GM21723 (cell line): ENCODE data around the gene AQP6.

Source experiments
- ATAC-seq: cut with Tn5 transposase; IDR thresholded peaks from one replicate; pipeline ENCODE4 v1.9.1; 2021; ENCODE audit warnings: mild to moderate bottlenecking, moderate library complexity; ENCODE audit not compliant: unreplicated experiment

AQP6 gene

GRCh38 chr12:49942921-49943624 is 29.7 kb upstream of the AQP6 start:
- ATAC-seq = no peak

GRCh38 chr12:49943625-49943960 is 29.2 kb upstream of the AQP6 start:
- ATAC-seq = no peak

GRCh38 chr12:49944046-49944445 is 28.7 kb upstream of the AQP6 start:
- ATAC-seq = no peak

- no peak for ATAC-seq
Measured at GRCh38 chr12:49944718-49945117, 28.0 kb upstream of the AQP6 start.

GRCh38 chr12:49945394-49946080 is 27.2 kb upstream of the AQP6 start:
- peak; percentile 92 for ATAC-seq

- no peak for ATAC-seq
Measured at GRCh38 chr12:49946086-49946485, 26.7 kb upstream of the AQP6 start.

GRCh38 chr12:49946497-49946896 is 26.2 kb upstream of the AQP6 start:
- no peak for ATAC-seq

GRCh38 chr12:49947593-49948226 is 25.0 kb upstream of the AQP6 start:
- no peak for ATAC-seq

- ATAC-seq = no peak
Measured at GRCh38 chr12:49948866-49949845, 23.6 kb upstream of the AQP6 start.

- no peak for ATAC-seq
Measured at GRCh38 chr12:49949866-49950265, 22.9 kb upstream of the AQP6 start.

GRCh38 chr12:49950273-49951251 is 22.2 kb upstream of the AQP6 start, which contains the start of gene AQP2:
TSS of gene AQP2 (plus strand) at chr12:49950737. CDS start at chr12:49950831, 94 bp downstream.
- no peak for ATAC-seq

GRCh38 chr12:49951411-49952240 is 21.1 kb upstream of the AQP6 start:
- no peak for ATAC-seq

GRCh38 chr12:49952391-49953055 is 20.2 kb upstream of the AQP6 start:
- no peak for ATAC-seq

- no peak for ATAC-seq
Measured at GRCh38 chr12:49953151-49953550, 19.6 kb upstream of the AQP6 start.

- no peak for ATAC-seq
Measured at GRCh38 chr12:49953961-49954846, 18.5 kb upstream of the AQP6 start.

- no peak for ATAC-seq
Measured at GRCh38 chr12:49954863-49955830, 17.6 kb upstream of the AQP6 start.
